8988T (cell line): Measurements from ENCODE around the gene CIZ1.
"Not testable (repeated sequence)": the region's sequence is repeated elsewhere in the genome, so short reads cannot be mapped to it uniquely, and the experiment has no call there.

Source experiments
- DNase-seq: peaks from one replicate; pipeline ENCODE4 v3.0.0; 2011

Gene CIZ1

GRCh38 chr9:128185979-128186965 is 5.1 kb downstream of the CIZ1 start:
- DNase-seq, result no peak

- DNase-seq, result no peak
Measured at GRCh38 chr9:128182893-128183588, 8.3 kb downstream of the CIZ1 start.

GRCh38 chr9:128181480-128181879 is 9.9 kb downstream of the CIZ1 start:
- DNase-seq, result not testable (repeated sequence)

GRCh38 chr9:128180447-128180846 is 10.9 kb downstream of the CIZ1 start:
- no peak for DNase-seq

- DNase-seq, result no peak
Measured at GRCh38 chr9:128180001-128180400, 11.4 kb downstream of the CIZ1 start.

- no peak for DNase-seq
Measured at GRCh38 chr9:128178806-128179431, 12.5 kb downstream of the CIZ1 start.

GRCh38 chr9:128175726-128176125 is 15.6 kb downstream of the CIZ1 start:
- DNase-seq, result no peak

- no peak for DNase-seq
Measured at GRCh38 chr9:128175102-128175563, 16.2 kb downstream of the CIZ1 start.

GRCh38 chr9:128174062-128174461 is 17.3 kb downstream of the CIZ1 start:
- DNase-seq, result no peak

GRCh38 chr9:128169925-128170324 is 21.4 kb downstream of the CIZ1 start:
- no peak for DNase-seq

- DNase-seq, result no peak
Measured at GRCh38 chr9:128169492-128169891, 21.9 kb downstream of the CIZ1 start.

- no peak for DNase-seq
Measured at GRCh38 chr9:128168731-128169308, 22.6 kb downstream of the CIZ1 start.

GRCh38 chr9:128167209-128167608 is 24.2 kb downstream of the CIZ1 start:
- DNase-seq, result no peak

- DNase-seq, result no peak
Measured at GRCh38 chr9:128166169-128166568, 25.2 kb downstream of the CIZ1 start.

- DNase-seq, result no peak
Measured at GRCh38 chr9:128164307-128164885, 27.0 kb downstream of the CIZ1 start.

GRCh38 chr9:128163523-128164306 is 27.7 kb downstream of the CIZ1 start:
- no peak for DNase-seq

- DNase-seq, result no peak
Measured at GRCh38 chr9:128163027-128163515, 28.3 kb downstream of the CIZ1 start.

- DNase-seq, result no peak
Measured at GRCh38 chr9:128162215-128163026, 29.0 kb downstream of the CIZ1 start.

- DNase-seq, result no peak
Measured at GRCh38 chr9:128161215-128161902, 30.0 kb downstream of the CIZ1 start.

- no peak for DNase-seq
Measured at GRCh38 chr9:128160603-128160987, 30.8 kb downstream of the CIZ1 start.
